PFSK-1 (cell line): ENCODE results near the gene EPAS1.

ENCODE experiments used
- FOXP2 ChIP-seq: optimal IDR thresholded peaks from 2 replicates; pipeline ENCODE3; 2011; ENCODE audit warnings: borderline replicate concordance, control low read depth, inconsistent platforms; ENCODE audit not compliant: insufficient read depth; ENCODE audit errors: extremely low read length, extremely low read depth
- POLR2AphosphoS5 ChIP-seq: IDR thresholded peaks from 2 replicates; pipeline ENCODE4 v1.6.1; 2012; ENCODE audit warnings: low read depth, mild to moderate bottlenecking, control low read depth, low read length, moderate library complexity
- REST ChIP-seq, 2 experiments: IDR thresholded peaks; 2 replicates each; pipeline versions ENCODE4 v1.6.1 to v1.8.0; 2011 to 2012; ENCODE audit warnings: low read depth in 2 of 2, low read length in 2 of 2, control low read depth in 1 of 2, inconsistent platforms in 1 of 2, mild to moderate bottlenecking in 1 of 2, moderate library complexity in 1 of 2; ENCODE audit not compliant: insufficient read depth in 1 of 2
- SIN3A ChIP-seq: IDR thresholded peaks from 2 replicates; pipeline ENCODE4 v1.6.1; 2012; ENCODE audit warnings: mild to moderate bottlenecking, low read length, moderate library complexity, borderline replicate concordance; ENCODE audit not compliant: insufficient read depth
- TAF1 ChIP-seq: IDR thresholded peaks from 2 replicates; pipeline ENCODE4 v1.6.1; 2012; ENCODE audit warnings: low read length, control low read depth, borderline replicate concordance; ENCODE audit not compliant: insufficient read depth

EPAS1 gene

GRCh38 chr2:46286715-46287114 lies 10.5 kb upstream of the EPAS1 start:
- TF ChIP-seq FOXP2 (no peak), SIN3A (no peak), REST (IDR thresholded peaks at IDR 0.05; ENCODE audit: insufficient read depth in 1 of 2, low read depth in 2 of 2, low read length in 2 of 2) (no peak), TAF1 (no peak), POLR2AphosphoS5 (no peak)

DNA sequence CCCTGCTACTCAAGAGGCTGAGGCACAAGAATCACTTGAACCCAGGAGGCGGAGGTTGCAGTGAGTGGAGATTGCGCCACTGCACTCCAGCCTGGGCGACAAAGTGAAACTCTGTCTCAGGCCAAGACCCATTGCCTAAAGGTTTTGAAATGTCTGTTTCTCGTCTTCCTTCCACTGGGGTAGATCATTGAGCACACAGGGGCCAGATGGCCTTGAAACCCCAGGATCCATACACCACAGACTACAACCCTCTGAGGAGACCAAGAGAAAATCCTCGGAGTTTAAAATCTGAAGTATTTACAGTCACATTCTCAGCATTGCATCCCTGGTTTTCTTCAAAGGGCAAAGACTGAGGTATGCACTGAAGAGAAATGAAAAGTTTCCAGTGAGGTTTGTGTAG lies 7.1 kb upstream of the EPAS1 start:
- TF ChIP-seq FOXP2: no peak
- TF ChIP-seq POLR2AphosphoS5: no peak
- no peak for TF ChIP-seq SIN3A
- TF ChIP-seq REST (IDR thresholded peaks at IDR 0.05; ENCODE audit: insufficient read depth in 1 of 2, low read depth in 2 of 2, low read length in 2 of 2): no peak
- no peak for TF ChIP-seq TAF1

- TF ChIP-seq TAF1: no peak
- no peak for TF ChIP-seq POLR2AphosphoS5
- TF ChIP-seq FOXP2: no peak
- TF ChIP-seq REST (IDR thresholded peaks at IDR 0.05; ENCODE audit: insufficient read depth in 1 of 2, low read depth in 2 of 2, low read length in 2 of 2): no peak
- TF ChIP-seq SIN3A: no peak
These were observed 3.7 kb upstream of the EPAS1 start for GRCh38 chr2:46293466-46293865.

- TF ChIP-seq FOXP2 (no peak), SIN3A (no peak), TAF1 (no peak), POLR2AphosphoS5 (no peak), REST (IDR thresholded peaks at IDR 0.05; ENCODE audit: insufficient read depth in 1 of 2, low read depth in 2 of 2, low read length in 2 of 2) (no peak)
These were observed 2.9 kb upstream of the EPAS1 start for GRCh38 chr2:46294176-46294836.
